ENCODE data around the gene RALA.
"Not testable (repeated sequence)": the region's sequence is repeated elsewhere in the genome, so short reads cannot be mapped to it uniquely, and the experiment has no call there.

Gene RALA

GRCh38 chr7:39732837-39733804 lies 109.7 kb downstream of the RALA start:
- peak; percentile 96 for DNase-seq (ENCODE audit: low read depth)

DNA sequence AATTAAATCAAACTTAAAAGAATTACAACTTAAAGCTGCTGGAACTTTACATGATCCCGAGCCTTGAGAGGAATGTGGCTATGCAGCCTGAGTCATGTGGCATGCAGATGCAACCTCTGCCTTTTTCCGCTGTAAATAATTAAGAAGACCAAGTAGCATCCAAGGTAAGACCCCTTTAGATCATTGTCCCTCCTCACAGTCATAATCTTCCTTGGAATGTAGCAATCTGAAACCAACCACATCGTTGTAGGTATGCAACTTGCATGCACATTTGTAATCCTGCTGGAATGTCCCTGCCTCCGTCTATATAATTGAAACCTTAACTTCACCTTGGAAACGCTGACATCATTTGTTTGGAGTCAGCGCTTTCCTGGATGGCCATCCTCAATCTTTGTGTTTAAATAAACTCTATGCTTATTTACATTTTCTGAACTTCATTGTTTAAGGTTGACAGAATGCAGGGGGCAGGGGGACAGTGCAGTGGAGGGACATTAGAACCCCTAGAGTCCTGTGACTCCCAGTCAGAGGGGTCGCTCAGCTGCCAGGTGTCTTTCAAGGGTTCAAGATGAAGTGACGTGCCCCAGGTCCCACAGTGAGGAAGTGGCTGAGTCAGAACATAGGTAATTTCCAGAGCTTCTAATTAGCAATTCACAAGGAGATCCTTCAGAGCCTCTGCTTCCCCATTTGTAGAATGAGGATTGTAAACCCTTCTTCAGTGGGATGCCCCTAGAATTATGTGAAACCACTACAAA lies 110.7 kb downstream of the RALA start:
- peak; percentile 57 for DNase-seq (ENCODE audit: low read depth)

GRCh38 chr7:39734633-39735004 lies 111.2 kb downstream of the RALA start:
- no peak for DNase-seq (ENCODE audit: low read depth)

- peak; percentile 17 for DNase-seq (ENCODE audit: low read depth)
Measured at GRCh38 chr7:39735903-39736302, 112.5 kb downstream of the RALA start.

DNA sequence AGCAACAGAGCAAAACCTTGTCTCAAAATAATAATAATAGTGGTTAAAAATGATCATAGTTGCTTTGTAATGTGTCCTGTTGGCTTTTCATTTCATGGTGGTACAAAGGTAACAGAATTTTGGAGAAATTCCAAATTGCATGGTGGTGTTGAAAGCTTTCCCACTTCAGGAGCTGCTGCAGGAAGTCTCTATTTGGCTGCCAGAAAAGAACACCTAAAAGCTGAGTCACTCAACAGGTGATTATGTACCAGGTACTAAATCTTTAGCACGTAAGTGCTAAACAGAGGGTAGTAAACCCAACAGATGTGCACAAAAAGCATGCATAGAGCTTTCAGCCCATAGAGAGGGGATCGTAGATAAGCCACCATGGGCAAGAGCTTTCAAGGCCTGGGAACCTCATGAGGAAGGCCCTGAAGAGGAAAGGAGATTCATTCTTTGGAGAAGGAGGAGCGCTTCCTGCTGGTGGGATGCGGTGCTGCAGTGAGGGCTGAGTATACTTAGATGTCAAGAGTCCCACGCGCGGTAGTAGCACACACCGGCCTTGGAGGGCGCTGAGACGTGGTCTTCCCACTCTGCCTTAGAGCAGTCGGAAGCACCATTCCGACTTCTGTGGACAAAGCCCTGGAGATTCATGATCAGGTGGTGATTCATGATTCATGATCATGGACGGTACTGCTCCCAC lies 118.7 kb downstream of the RALA start:
- DNase-seq (ENCODE audit: low read depth): no peak

DNA sequence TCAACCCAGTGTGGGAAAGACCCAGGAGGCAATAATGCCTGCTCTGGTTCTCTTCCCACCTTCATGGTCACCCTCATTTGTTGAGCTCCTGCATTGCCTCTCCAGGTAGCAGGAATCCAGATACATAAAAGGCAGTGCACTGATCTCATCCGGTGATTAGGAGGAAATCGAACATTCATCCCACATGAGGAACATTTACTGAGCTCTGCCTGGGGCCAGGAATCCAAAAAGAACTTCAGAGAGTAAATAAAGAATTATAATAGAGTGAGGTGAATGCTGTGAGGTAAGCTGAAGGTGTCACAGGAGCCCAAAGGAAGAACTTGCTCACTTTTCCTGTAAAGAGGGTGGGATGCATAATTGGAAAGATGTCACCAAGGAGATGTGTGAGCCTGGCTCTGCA lies 121.2 kb downstream of the RALA start:
- DNase-seq (ENCODE audit: low read depth): no peak

- DNase-seq (ENCODE audit: low read depth): no peak
Measured at GRCh38 chr7:39745320-39745719, 121.9 kb downstream of the RALA start.

- peak; percentile 67 for DNase-seq (ENCODE audit: low read depth)
Measured at GRCh38 chr7:39746103-39746819, 122.9 kb downstream of the RALA start.

GRCh38 chr7:39749177-39749576 lies 125.8 kb downstream of the RALA start:
- peak; percentile 19 for DNase-seq (ENCODE audit: low read depth)

GRCh38 chr7:39749717-39750116 lies 126.3 kb downstream of the RALA start:
- DNase-seq (ENCODE audit: low read depth): no peak

- no peak for DNase-seq (ENCODE audit: low read depth)
Measured at GRCh38 chr7:39750253-39751077, 127.1 kb downstream of the RALA start.

DNA sequence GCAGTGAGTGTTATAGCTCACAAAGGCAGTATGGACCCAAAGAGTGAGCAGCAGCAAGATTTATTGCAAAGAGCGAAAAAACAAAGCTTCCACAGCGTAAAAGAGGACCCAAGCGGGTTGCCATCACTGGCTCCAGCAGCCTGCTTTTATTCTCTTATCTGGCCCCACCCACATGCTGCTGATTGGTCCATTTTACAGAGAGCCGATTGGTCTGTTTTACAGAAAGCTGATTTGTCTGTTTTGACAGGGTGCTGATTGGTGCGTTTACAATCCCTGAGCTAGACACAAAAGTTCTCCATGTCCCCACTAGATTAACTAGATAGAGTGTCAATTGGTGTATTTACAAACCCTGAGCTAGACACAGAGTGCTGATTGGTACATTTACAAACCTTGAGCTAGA lies 129.9 kb downstream of the RALA start:
- DNase-seq (ENCODE audit: low read depth): not testable (repeated sequence)

DNA sequence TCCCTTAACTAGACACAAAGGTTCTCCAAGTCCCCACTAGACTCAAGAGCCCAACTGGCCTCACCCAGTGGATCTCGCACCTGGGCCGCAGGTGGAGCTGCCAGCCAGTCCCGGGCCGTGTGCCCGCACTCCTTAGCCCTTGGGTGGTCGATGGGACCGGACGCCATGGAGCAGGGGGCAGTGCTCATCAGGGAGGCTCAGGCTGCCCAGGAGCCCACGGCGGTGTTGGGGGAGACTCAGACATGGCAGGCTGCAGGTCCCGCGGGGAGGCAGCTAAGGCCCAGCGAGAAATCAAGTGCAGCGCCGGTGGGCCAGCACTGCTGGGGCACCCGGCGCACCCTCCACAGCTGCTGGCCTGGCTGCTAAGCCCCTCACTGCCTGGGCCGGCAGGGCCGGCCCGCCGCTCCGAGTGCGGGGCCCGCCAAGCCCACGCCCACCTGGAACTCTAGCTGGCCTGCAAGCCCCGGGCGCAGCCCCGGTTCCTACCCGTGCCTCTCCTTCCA lies 130.5 kb downstream of the RALA start:
- no peak for DNase-seq (ENCODE audit: low read depth)

DNA sequence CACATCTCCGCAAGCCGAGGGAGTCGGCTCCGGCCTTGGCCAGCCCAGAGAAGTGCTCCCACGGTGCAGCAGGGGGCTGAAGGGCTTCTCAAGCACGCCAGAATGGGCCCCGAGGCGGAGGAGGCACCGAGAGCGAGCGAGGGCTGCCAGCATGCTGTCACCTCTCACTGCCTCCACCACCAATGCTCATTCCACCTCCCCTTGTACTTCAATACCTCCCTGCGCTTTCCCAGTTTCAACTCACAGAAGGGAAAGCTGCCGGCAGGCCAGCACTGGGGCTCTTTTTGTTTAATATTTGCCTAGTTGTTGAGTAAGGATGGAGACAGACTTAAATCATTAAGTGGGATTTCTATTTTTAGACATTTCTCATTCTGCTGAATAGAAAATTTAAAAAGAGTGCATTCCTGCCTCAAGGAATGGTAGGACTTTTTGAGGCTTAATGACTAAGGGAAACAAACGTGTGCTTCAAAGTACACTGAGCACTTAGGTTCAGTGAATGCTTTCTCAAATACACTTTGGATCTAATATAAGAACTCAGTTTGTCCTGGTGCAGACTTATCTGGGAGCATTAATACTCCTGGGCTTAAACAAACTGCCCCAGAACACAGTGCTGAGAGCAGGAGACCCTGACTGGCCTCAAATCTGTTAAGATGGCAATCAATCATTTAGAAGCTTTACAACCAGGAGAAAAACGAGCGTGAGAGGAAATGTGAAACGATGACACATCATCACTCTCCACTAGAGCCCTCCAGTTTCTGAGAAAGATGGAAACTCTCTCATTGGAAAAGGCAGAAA lies 131.2 kb downstream of the RALA start:
- DNase-seq (ENCODE audit: low read depth): peak; percentile 40

GRCh38 chr7:39757604-39758003 lies 134.2 kb downstream of the RALA start:
- no peak for DNase-seq (ENCODE audit: low read depth)
